ENCODE data around the gene GNAL.

The GNAL gene

GRCh38 chr18:11724781-11725180, 35.7 kb downstream of the GNAL start:
- no peak for DNase-seq (ENCODE audit: low read depth)

DNA sequence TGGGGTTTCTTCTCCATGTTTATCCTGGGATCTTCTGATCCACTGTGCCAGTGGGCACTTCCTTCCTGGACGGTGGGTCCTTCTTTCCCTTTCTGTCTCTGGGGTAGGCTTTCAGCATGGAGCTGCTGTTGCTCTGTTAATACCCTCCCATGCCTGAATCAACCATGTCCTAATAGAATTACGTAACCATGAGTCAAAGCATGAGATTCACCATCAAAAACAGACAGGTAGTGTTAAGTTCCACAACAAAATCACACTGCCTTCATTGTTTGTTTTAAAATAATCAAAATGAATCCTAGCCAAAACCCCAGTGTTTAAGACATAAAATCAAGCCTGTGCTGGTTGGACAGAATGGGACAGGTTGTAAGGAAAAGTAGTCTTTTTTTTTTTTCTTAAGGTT, 37.5 kb downstream of the GNAL start:
- no peak for DNase-seq (ENCODE audit: low read depth)

GRCh38 chr18:11728249-11728648, 39.2 kb downstream of the GNAL start:
- no peak for DNase-seq (ENCODE audit: low read depth)

DNA sequence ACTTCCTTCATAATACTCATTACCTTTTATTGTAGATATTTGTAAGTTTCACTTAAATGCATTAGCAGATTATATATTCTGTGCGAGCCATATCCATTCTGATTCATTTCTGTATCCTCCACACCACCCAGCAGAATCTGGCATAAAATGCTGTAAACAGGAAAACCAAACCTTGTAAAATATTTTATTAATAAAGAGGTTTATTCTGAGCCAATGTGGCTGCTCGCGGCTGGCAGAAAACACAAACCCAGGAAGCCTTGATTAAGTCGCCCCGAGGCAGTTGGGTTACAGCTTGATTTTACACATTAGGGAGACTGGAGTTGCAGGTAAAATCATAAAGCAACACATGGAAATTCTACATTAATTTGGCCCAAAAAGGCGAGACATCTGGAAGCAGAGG, 40.5 kb downstream of the GNAL start:
- no peak for DNase-seq (ENCODE audit: low read depth)

GRCh38 chr18:11733031-11733430, 44.0 kb downstream of the GNAL start:
- DNase-seq (ENCODE audit: low read depth): peak; percentile 21

DNA sequence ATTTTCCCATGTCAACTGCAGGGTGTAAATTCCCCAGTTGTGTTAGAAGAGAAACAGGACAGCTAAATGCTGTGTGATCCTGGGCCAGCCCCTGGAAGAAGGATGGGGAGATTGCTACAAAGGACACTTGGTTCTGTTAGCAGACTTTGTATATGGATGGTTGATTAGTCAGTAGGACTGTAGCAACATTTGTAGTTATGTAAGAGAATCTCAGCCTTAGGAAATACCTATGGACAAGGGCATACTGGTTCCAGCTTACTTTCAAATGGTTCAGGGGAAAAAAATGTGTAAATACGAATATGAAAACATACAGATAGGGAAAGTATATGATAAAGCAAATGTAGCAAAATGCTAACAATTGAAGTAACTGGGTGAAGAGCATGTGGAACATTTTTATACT, 47.6 kb downstream of the GNAL start:
- DNase-seq (ENCODE audit: low read depth): no peak

GRCh38 chr18:11739893-11740292, 50.8 kb downstream of the GNAL start:
- DNase-seq (ENCODE audit: low read depth): no peak

- no peak for DNase-seq (ENCODE audit: low read depth)
Observed at GRCh38 chr18:11740461-11740860, 51.4 kb downstream of the GNAL start.

DNA sequence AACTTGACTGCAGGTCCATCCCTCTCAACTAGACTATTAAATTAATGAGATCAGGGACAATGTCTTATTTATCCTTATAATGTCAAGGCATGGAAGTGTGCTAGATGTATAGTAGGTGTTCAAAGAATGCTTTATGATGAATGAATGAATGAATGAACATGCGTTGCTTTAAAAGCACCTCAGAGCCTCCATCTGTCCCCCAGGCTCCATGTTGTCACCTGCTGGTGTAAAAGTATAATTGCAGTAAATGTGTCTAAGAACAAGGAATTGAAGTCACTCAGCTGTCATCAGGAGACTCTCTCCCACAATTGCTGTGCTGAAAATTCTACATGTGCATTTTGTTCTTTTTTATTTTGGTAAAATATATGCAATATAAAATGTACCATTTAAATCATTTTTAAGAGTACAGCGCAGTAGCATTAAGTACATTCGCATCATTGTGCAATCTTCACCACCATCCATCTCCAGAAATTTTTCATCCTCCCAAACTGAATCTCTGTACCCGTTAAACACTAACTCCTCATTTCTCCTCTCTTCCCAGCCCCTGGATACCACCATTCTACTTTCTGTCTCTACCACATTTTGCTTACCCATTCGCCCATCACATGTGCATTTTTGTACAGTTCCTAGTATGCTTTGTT, 52.6 kb downstream of the GNAL start:
- DNase-seq (ENCODE audit: low read depth): no peak

DNA sequence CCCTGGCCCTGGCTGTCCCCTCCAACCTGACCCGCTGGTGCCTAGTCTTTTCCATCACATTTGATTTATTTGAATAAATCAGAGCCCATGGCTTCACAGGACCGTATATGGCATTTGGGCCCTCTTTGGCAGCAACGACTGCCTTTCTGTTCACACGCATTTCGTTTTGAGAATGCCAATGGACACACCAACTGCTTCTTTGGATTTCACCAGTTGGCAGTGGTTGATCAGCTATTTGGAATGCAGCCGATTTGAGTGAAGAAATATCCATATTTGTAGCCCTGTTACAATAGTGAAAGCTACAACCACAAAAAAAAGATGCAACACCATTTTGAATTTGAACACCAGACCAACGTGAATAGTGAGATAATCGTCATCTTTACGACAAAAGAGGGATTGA, 56.5 kb downstream of the GNAL start:
- no peak for DNase-seq (ENCODE audit: low read depth)

DNA sequence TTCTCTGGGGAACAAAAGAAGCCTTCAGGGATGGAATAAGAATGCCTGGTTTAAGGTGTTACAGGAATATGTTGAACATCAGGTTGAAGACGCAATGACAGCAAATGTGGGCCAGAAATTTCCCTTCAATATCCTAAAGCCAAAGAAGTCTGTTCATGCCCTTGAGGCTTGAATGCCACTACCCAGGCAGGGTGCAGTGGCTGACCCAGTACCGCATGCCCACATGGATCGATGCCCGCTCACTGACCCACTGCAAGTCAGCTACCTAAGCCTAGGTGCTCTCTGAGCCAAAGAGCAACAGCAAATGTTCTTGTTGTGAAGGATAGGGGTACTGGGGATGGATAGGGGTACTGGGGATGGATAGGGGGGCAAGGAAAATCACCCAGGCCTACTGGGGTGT, 58.2 kb downstream of the GNAL start:
- DNase-seq (ENCODE audit: low read depth): no peak

DNA sequence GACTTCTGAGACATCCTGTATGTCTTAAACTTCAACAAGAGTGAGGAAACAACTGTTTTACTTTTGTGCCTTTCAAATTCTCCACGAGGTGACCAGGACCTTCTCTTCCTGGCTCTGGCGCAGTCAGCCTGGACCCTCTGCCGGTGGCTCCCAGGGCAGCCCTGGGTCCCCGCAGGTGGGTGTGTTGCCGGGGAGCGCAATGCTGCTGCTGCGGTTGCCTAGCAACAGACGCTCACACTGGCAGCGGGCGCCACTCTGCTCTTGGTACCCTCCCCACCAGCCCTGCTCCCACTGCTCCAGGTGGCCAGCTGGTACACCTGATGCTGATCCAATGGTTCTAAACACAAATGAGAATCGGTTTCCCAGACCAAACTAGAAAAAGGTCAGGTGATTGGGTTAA, 58.7 kb downstream of the GNAL start:
- no peak for DNase-seq (ENCODE audit: low read depth)

GRCh38 chr18:11749305-11749704, 60.2 kb downstream of the GNAL start:
- no peak for DNase-seq (ENCODE audit: low read depth)

DNA sequence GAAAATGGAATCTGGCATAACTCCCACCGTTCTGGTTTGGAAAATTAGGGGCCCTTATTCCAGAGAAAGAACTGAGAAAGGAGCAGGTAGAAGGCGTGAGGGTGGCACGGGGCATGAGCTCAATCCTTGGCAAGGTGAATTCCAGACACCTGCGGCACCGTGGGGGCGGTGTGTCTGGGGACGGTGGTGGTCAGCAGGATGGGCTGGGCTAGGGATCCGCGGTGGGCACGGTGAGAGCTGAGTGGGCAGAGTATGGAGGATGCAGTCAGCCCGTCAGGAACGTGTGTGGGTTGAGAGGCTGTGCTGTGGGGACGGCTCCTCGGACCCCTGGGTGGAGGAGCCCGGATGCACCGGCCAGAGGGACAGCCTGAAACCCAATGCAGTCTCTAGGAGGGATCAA, 61.1 kb downstream of the GNAL start:
- DNase-seq (ENCODE audit: low read depth): no peak

- no peak for DNase-seq (ENCODE audit: low read depth)
Observed at GRCh38 chr18:11750581-11751310, 61.7 kb downstream of the GNAL start.

DNA sequence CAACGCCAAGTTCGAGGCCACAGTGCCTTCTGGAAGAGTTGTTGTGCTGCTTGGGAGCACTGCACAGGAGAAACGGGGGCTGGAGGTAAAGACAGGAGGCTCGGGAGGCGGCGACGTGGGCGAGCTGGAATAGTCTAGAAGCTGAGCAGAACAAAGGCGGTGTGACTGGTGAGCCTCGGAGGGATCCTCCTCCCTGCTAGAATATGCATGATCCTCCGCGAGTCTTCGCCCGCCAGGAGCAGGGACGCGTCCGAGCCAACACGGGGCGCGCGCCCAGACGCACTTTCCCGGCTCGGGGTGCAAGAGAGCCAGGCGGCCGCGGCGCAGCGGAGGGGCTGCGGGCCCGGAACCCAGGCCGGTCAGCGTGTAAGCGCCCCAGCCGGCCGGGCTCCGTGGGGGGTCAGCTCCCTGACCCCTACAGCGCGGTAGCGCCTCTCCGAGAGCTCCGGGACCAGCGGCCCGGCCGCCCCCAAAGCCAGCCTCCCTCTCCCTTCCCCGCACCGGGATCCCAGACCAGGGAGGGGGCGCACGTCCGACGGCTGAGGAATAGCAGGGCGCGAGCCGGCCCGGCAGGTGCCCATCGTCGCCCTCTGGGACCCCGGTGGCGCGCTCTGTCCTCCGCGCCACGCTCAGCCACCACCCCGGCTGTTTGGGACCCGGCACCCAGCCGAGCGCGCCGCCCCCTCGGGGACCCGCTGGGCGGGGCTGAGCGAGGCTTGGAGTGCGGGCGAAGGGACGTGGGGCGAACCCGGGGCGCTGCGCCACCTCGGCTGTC, 62.5 kb downstream of the GNAL start:
- DNase-seq (ENCODE audit: low read depth): no peak

- no peak for DNase-seq (ENCODE audit: low read depth)
Observed at GRCh38 chr18:11752116-11752911, 63.2 kb downstream of the GNAL start.

DNA sequence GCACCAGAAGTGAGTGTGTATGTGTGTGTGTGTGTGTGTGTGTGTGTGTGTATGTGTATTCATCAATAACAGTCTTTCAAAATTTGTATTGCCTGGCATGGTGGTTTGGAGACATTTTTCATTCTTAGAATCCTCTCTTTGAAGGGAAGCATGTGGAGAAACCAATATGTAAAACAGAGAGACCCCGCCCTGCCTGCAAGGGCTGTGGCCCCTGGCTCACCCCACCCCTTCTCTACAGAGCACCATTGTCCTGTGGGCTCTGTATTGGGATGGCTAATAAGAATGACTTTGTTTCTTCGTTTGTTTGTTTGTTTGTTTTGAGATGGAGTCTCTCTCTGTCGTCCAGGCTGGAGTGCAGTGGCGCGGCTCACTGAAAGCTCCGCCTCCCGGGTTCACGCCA, 65.9 kb downstream of the GNAL start:
- DNase-seq (ENCODE audit: low read depth): no peak

DNA sequence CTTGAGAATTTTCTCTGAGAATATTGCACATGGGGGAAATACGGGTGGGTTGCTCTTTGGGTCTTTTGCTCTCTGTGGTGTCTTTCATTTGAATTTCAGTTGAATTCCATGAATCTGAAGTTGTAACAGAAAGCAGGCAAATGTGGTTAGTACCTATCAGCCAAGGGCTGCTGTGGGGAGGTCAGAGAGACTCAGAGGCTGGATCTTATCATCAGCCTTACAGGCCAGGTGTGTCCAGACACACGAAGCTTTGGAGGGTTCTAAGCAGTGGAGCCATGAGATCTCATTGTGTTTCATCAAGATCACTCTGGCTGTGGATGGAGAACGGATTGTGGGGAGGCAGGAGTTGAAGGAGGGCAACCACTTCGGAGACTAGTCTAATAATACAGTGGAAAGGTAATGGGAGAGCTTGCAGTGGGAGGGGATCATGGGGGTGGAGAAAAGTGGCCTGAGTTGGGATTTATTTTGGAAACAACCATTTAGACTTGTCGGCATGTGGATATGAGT, 68.1 kb downstream of the GNAL start:
- DNase-seq (ENCODE audit: low read depth): no peak

- no peak for DNase-seq (ENCODE audit: low read depth)
Observed at GRCh38 chr18:11759456-11759855, 70.4 kb downstream of the GNAL start.

DNA sequence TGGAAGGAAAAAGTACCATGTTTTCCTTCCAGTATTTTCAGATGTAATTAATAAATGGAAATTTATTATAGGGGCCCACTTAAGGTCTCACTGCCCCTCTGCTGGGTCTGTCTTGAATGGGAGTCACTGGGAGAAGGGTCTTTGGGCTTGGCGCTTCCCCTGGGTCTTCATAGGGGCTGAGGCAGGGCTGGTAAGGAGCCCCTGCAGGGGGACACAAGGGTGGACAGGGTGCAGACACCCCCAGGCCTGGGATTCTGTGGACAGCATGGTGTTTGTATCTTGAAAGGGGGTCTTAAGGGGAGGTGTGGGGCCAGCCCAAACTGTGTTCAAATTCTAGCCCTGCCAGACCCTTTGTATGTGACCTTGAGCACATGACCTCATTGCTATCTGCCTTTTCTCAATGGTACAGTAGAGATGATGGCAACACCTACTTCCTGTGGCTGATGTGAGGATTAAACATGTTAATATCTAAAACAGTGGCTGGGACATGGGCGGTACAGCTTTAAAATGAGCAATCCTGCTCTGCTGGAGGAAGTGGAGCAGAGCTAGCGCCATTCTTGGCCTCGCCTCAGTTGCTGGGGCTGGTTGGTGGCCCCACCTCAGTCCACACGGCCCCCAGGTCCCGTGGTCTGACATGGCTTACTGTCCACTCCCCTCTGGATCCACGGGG, 71.6 kb downstream of the GNAL start:
- no peak for DNase-seq (ENCODE audit: low read depth)

DNA sequence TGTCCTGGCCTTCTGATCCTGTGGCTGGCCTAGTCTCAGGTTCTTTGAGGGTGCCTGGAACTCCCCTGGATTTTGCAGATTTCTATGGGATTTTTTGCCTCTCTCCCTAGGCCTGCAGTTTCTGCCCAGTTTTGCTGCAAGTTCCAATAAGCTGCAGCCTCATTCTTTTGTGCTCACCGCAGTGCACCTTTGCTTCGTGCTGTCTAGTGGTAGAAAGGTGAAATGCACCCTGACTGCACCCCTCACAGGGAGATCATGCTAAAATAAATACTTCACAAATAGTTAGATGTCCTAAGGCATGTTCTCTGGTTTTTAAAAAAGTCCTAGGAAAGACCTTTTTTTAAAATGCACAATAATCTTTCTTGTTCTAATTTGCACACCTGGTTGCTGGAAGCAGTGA, 72.5 kb downstream of the GNAL start:
- DNase-seq (ENCODE audit: low read depth): no peak
